HUES48 (cell line): Measurements from ENCODE around the gene SLC6A8.
A peak's percentile ranks its signal among the peaks of the same experiment; 100 is the strongest.
"Not testable (repeated sequence)": the region's sequence is repeated elsewhere in the genome, so short reads cannot be mapped to it uniquely, and the experiment has no call there.

Experiments
- H3K27ac ChIP-seq: one replicate; pipeline ENCODE4 v1.7.0; 2013; ENCODE audit warnings: low read depth, low read length, inconsistent platforms
- H3K27me3 ChIP-seq: 2 replicates; pipeline ENCODE4 v1.6.1; 2013; ENCODE audit warnings: mild to moderate bottlenecking, low read length; ENCODE audit not compliant: control insufficient read depth, insufficient read depth
- H3K36me3 ChIP-seq: 2 replicates; pipeline ENCODE4 v1.6.1; 2013; ENCODE audit warnings: low read length; ENCODE audit not compliant: control insufficient read depth, insufficient read depth
- H3K4me1 ChIP-seq: 2 replicates; pipeline ENCODE4 v1.6.1; 2013; ENCODE audit warnings: mild to moderate bottlenecking, low read length; ENCODE audit not compliant: control insufficient read depth, insufficient read depth
- H3K4me3 ChIP-seq: 2 replicates; pipeline ENCODE4 v1.5.1; 2013; ENCODE audit warnings: mild to moderate bottlenecking, low read depth, low read length
- H3K9ac ChIP-seq: 2 replicates; pipeline ENCODE4 v1.6.1; 2013; ENCODE audit warnings: mild to moderate bottlenecking, low read depth, low read length, moderate library complexity
- H3K9me3 ChIP-seq: 2 replicates; pipeline ENCODE4 v1.6.1; 2013; ENCODE audit warnings: low read length; ENCODE audit not compliant: control insufficient read depth, insufficient read depth

Gene SLC6A8

DNA sequence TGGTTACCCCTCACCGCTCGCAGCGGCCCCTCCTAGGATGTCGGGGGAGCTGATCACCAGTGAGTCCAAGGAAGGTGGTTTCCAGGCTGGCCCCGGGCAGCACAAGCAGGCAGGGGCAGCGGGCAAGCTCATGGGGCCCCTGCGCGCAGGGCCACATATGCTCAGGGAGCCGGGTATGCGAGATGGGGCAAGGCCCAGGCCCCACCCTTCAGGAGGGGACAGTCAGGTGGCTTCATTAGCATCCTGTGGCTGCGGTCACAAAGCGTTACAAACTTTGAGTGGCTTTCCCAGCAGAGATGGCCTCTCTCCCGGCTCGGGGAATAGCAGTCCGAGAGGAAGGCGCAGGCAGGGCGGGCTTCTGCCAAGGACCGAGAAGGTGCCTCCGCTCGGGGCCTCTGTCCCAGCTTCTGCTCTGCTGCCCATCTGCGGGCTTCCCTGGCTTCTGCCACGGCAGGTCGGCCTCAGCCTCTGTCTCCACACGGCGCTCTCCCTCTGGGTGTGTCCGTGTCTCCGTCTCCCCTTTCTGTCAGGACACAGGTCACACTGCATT is 50.4 kb downstream of the SLC6A8 start:
- no peaks in the 10 kb centered on the region for H3K27me3 ChIP-seq
- no peak overlapping the region for H3K4me3 ChIP-seq
- no peaks in the 10 kb centered on the region for H3K4me1 ChIP-seq
- H3K9me3 ChIP-seq, result peaks cover 36% of the 10 kb centered on the region
- H3K9ac ChIP-seq, result no peak overlapping the region
- H3K27ac ChIP-seq, result no peak overlapping the region
- H3K36me3 ChIP-seq, result no peaks in the 10 kb centered on the region

GRCh38 chrX:153739754-153740486 is 52.2 kb downstream of the SLC6A8 start:
- peaks cover 27% of the 10 kb centered on the region for H3K9me3 ChIP-seq
- no peaks in the 10 kb centered on the region for H3K36me3 ChIP-seq
- H3K27me3 ChIP-seq, result no peaks in the 10 kb centered on the region
- no peak overlapping the region for H3K27ac ChIP-seq
- no peak overlapping the region for H3K9ac ChIP-seq
- H3K4me1 ChIP-seq, result no peaks in the 10 kb centered on the region
- H3K4me3 ChIP-seq, result no peak overlapping the region

DNA sequence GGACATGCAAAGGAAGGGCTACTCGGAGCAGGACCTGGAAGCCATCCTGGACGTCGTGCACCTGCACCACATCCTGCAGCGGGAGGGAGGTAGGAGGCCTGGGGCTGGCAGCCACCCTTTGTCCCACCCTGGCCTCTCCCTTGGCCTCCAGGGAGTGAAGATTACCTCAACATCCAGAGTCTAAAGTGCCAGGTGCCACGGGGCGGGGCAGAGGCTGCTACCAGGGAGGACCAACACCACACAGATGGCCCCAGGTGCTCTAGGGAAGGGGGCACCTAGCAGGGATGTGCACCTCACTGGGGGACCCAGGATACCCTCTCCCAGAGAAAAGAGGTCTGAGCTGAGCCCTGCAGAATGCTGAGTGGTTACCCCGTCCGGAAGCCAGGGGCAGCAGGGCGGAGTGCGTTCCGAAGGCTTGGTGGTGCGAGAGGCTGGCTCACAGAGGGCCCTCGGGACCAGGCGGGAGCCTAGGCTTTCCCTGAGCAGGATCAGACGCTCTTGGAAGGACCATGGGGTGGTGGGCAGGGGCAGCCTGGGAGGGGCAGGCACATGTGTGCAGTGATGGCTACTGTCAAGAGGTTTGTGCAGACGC is 53.0 kb downstream of the SLC6A8 start:
- H3K9ac ChIP-seq, result no peak overlapping the region
- no peaks in the 10 kb centered on the region for H3K4me1 ChIP-seq
- H3K27me3 ChIP-seq, result no peaks in the 10 kb centered on the region
- H3K36me3 ChIP-seq, result no peaks in the 10 kb centered on the region
- no peak overlapping the region for H3K27ac ChIP-seq
- H3K4me3 ChIP-seq, result no peak overlapping the region
- peaks cover 20% of the 10 kb centered on the region for H3K9me3 ChIP-seq

GRCh38 chrX:153741446-153741845 is 53.7 kb downstream of the SLC6A8 start:
- Histone ChIP-seq H3K9me3 (peaks cover 23% of the 10 kb centered on the region), H3K27me3 (no peaks in the 10 kb centered on the region), H3K9ac (no peak overlapping the region), H3K4me3 (no peak overlapping the region), H3K27ac (no peak overlapping the region), H3K4me1 (no peaks in the 10 kb centered on the region), H3K36me3 (no peaks in the 10 kb centered on the region)

DNA sequence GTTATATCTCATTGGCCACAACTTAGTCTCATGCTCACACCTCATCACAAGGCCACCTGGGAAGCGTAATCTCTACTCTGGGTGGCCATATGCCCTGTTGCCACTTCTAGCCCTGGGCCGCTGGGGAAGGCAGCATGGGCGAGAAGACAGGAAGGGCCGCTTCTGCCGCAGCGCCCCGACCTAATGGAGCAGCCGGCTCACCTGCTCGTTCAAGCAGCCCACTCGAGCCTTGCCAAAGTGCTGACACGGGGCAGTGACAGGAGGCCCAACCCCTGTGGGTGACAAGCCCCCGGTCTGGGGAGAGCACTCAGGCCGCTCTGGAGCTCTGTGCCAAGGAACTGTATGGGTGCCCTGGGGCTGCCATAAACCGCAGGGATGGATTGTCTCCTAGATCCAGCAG is 54.4 kb downstream of the SLC6A8 start:
- not testable (repeated sequence) for H3K4me3 ChIP-seq, H3K27ac ChIP-seq, H3K36me3 ChIP-seq, H3K4me1 ChIP-seq, H3K27me3 ChIP-seq, H3K9ac ChIP-seq
- H3K9me3 ChIP-seq, result peaks cover 20% of the 10 kb centered on the region

DNA sequence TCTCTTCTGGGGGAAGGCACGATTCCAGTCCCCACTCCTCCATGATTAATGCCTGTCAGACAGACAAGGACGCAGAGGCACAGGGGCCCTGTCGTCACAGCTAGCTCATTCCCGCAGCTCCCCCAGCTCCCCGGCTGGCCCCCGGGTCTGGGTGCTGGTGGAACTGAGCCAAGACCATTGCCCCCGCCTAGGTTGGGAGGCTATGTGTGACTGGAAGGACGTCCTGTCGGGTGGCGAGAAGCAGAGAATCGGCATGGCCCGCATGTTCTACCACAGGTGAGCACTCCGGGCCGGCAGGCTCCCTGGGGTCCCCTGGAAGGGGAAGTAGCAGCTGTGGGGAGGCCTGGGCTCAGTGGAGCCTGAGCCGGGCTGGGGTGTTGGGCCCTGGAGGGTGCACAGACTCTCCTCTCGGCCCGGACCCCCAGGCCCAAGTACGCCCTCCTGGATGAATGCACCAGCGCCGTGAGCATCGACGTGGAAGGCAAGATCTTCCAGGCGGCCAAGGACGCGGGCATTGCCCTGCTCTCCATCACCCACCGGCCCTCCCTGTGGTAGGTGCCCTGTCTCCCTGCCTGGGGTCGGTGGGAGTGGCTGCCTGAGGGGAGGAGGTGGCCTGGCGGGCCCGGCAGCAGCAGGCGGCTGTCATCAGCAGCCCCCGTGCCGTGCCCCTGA is 55.2 kb downstream of the SLC6A8 start:
- not testable (repeated sequence) for H3K27me3 ChIP-seq, H3K36me3 ChIP-seq, H3K4me3 ChIP-seq, H3K9ac ChIP-seq, H3K4me1 ChIP-seq, H3K27ac ChIP-seq
- H3K9me3 ChIP-seq, result peaks cover 18% of the 10 kb centered on the region

GRCh38 chrX:153743468-153744209 is 55.9 kb downstream of the SLC6A8 start:
- H3K9ac ChIP-seq, H3K36me3 ChIP-seq, H3K4me1 ChIP-seq, H3K27ac ChIP-seq, H3K27me3 ChIP-seq: not testable (repeated sequence)
- Histone ChIP-seq H3K4me3 (peak overlapping the region; percentile 60), H3K9me3 (peaks cover 18% of the 10 kb centered on the region)

DNA sequence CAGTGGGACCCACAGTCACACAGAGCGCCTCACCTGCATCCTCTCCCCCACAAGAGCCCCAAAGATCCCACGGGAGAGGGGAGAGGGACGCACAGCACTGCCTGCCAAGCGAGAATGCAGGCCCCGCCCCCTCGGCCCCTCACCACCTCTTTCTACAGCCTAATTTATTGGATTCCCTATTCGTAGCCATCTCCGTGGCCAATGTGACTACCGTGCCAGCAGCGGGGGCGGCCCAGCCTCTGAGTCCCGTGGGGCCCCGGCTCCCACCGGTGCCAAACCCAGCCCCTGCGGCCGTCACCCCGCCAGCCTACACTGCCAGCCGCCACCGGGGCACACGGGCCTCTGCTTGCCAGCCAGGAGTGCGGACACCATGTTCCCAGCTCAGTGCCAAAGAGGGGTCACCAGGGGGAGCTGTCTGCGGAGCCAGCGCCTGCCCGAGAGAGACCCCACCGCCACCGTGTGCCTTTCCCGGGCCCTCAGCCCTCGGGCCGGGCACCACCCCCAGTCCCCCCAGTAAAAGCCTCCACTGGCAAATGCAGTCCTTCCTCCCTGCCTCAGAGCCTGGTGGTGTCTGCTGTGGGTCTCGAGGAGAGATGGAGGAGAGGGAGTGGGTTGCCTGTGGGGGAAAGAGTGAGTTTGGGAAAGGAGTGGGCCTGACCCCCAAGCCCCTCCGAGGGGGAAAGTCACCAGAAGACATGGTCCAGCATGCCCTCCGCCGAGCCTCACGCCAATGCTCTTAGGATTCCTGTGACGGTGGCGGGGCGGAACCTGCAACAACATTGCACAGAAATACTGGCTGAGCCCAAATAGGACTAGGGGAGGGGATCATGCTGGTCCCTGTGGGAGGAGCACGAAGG is 56.7 kb downstream of the SLC6A8 start:
- Histone ChIP-seq H3K4me1 (no peaks in the 10 kb centered on the region), H3K27me3 (no peaks in the 10 kb centered on the region), H3K4me3 (peak overlapping the region; percentile 60), H3K36me3 (no peaks in the 10 kb centered on the region), H3K9ac (no peak overlapping the region), H3K27ac (no peak overlapping the region), H3K9me3 (peaks cover 14% of the 10 kb centered on the region)

- not testable (repeated sequence) for H3K4me1 ChIP-seq, H3K36me3 ChIP-seq, H3K9ac ChIP-seq, H3K27me3 ChIP-seq, H3K27ac ChIP-seq
- peaks cover 11% of the 10 kb centered on the region for H3K9me3 ChIP-seq
- H3K4me3 ChIP-seq, result peak overlapping the region; percentile 35; the same call in 1 of the 2 replicates
Measured at GRCh38 chrX:153745067-153745433, 57.3 kb downstream of the SLC6A8 start.
